Endometrial microvascular endothelial cells (primary cell): ENCODE data around the gene ZYX. TPM values are rescaled to one million over a fixed set of nuclear protein-coding genes. Genes with fewer than 3 reads are reported as not detected.

ENCODE experiments used
- in situ Hi-C: cut with HindIII; loops from 2 replicates; pipeline ENCODE4 v1.10.0; 2017; ENCODE audit warnings: low sequenced_read_pairs, low pct_unique_long_range_greater_than_20kb; ENCODE audit errors: inconsistent ontology term
- total RNA-seq: library from RNA; depleted of rRNA; stranded (reverse); fragments of >200 nt; gene quantifications from one replicate; pipeline ENCODE4 v1.2.3, GENCODE V29; 2015; ENCODE audit errors: inconsistent ontology term

Gene ZYX, protein sequence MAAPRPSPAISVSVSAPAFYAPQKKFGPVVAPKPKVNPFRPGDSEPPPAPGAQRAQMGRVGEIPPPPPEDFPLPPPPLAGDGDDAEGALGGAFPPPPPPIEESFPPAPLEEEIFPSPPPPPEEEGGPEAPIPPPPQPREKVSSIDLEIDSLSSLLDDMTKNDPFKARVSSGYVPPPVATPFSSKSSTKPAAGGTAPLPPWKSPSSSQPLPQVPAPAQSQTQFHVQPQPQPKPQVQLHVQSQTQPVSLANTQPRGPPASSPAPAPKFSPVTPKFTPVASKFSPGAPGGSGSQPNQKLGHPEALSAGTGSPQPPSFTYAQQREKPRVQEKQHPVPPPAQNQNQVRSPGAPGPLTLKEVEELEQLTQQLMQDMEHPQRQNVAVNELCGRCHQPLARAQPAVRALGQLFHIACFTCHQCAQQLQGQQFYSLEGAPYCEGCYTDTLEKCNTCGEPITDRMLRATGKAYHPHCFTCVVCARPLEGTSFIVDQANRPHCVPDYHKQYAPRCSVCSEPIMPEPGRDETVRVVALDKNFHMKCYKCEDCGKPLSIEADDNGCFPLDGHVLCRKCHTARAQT
- total RNA-seq: 485 TPM

DNA sequence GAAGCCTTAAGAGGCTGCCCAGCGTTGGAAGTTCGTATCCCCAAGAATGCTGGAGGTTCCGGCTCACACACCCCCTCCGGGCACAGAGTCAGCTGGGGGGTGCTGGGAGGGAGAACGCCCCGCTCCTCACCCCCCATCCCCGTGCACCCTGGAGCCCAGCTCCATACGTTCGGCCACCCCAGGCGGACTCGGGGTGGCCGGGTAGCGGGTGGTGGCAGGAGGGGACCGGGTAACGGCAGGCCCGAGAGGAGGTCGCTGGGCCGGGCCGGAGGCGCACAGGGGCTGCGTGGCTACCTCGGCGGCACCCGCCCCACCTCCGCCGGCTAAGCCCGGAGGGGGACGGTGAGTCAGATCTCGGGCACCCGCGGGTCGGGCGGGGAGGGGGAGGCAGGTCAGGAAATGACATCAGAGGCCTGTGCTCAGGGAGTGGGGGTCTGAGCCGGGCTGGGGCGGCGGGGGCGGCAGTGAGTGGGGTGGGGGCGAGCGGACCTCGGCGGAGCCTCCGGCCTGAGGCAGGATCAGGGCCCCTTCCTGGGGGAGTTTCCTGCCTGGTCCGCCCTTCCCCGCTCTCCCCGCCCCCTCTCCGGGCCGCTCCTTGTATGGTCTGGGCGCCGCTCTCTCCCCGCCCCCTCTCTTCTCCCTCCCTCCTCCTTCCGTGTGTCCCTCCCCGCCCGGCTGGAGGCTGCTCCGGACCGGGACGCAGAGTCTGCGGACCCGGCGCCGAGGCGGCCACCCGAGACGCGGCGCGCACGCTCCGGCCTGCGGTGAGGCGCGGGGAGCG, at the start of gene ZYX:
ZYX (plus strand) TSS at position 700 of the 781 bp plus-strand sequence. CDS start 227 bp downstream, outside the sequence.
- in situ Hi-C loops: no loop called here

DNA sequence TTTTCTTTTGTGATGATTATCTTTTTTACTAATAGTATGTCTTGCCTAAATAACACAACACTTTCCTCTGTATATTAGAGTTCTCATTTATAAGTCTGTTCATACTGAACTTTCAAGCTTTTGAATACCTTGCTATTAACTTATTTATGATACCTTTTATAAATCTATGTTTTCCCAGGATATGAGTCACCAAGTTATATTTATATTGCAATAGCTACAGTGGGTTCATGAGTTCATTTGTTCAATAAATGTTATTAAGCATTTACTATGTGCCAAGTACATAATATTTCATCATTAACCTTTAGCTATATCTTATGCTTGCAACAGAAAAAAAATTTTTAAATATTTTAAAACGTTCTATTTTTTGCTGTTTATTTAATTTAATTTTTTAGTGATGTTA, 46.9 kb upstream of the ZYX start:
- in situ Hi-C loops: loop anchor here (25.0 kb wide), 1 partner anchor 97 kb away; no protein-coding TSS in a partner anchor

DNA sequence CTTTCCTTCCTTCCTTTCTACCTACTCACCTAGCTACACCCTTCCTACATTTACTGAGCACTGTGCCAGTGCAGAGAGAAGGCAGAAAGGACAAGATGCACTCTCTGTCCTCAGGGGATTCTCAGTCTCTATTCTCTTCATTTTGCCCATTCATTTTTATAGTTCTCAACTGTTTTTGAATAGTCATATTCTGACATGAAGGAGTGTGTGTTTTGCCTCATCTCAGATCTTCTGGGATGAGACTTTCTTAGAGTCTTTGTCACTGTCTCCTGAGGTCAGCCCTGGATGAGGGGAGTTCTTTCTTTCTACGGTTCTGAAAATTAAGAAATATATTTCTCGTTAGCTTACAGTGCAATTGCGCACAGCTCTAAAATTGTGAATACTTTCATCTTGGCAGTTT, 43.9 kb upstream of the ZYX start:
- in situ Hi-C loops: loop anchor here (25.0 kb wide), 1 partner anchor 100 kb away; no protein-coding TSS in a partner anchor

DNA sequence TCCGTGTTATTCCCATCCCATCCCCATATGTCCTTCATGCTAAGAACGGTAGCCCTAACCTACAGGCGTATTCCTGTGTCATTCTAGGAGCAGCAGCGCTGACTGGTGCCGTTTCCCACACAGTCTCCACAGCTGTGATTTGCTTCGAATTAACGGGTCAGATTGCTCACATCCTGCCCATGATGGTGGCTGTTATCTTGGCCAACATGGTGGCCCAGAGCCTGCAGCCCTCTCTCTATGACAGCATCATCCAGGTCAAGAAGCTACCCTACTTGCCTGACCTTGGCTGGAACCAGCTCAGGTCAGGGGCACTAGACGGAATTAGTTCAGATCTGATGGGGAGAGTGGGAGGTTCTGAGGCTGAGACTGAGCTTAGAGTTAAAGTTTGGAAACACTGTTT, 39.3 kb upstream of the ZYX start:
- in situ Hi-C loops: loop anchor here (25.0 kb wide), 1 partner anchor 105 kb away; no protein-coding TSS in a partner anchor

DNA sequence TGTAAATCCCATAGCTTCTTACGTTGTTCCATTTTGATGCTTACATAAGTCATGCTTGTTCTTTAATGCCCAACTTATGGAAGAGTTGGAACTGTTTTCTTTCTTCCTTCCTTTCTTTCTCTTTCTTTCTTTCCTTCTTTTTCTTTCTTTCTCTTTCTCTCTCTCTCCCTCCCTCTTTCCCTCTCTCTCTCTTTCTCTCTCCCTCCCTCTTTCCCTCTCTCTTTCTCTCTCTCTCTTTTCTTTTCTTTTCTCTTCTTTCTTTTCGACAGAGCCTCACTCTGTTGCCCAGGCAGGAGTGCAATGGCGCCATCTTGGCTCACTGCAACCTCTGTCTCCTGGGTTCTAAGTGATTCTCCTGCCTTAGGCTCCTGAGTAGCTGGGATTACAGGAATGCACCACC, 37.5 kb upstream of the ZYX start:
- in situ Hi-C loops: loop anchor here (25.0 kb wide), 1 partner anchor 106 kb away; no protein-coding TSS in a partner anchor

DNA sequence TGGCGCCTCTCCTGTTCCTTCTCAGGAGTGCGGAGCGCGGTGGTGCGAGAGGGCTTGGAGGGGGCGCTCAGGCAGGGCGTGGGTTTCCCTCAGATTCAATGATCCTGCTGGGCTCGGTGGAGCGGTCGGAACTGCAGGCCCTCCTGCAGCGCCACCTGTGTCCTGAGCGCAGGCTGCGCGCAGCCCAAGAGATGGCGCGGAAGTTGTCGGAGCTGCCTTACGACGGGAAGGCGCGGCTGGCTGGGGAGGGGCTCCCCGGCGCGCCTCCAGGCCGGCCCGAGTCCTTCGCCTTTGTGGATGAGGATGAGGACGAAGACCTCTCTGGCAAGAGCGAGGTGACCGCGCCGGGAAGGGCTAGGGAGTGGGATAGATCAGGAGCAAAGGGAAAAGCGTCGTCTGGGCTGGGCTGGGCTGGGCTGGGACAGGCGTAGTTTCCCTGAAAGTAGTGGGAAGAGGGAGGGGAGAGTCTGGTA, 35.7 kb upstream of the ZYX start:
- in situ Hi-C loops: loop anchor here (25.0 kb wide), 1 partner anchor 108 kb away; no protein-coding TSS in a partner anchor

DNA sequence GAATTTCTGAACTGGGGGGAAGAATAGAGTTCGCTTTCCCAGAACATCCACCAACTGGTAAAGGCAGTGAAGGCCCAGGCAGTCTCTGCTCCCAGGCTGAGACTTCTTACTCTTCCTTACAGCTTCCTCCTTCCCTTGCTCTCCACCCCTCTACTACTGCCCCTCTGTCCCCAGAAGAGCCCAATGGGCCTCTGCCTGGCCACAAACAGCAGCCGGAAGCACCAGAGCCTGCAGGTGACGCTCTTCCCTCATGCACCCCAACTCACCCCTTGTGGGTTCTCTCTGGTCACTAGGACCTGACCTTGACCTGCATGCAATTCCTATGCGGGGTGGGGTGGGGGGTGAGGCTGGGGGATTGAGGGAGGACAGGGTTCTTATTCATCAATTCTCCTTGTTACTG, 35.1 kb upstream of the ZYX start:
- in situ Hi-C loops: loop anchor here (25.0 kb wide), 1 partner anchor 109 kb away; no protein-coding TSS in a partner anchor

DNA sequence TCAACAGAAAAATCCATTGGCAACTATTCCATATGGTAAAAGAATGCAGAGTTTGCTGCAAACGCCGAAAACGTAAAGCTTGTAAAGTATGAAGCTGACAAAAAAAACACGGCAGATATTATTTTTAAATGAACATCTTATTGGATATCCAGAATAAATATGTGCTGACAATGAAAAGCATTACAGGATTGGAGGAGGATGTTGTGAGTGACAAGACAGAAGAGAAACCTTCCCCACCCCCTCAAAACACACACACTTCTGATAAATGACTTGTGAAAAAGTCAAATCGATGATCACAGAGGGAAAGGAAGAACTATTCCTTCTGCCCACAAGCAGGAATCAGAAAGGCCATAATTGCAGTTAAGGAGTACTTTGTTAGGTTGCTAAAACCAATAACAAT, 33.2 kb upstream of the ZYX start:
- in situ Hi-C loops: loop anchor here (25.0 kb wide), 1 partner anchor 111 kb away; no protein-coding TSS in a partner anchor

DNA sequence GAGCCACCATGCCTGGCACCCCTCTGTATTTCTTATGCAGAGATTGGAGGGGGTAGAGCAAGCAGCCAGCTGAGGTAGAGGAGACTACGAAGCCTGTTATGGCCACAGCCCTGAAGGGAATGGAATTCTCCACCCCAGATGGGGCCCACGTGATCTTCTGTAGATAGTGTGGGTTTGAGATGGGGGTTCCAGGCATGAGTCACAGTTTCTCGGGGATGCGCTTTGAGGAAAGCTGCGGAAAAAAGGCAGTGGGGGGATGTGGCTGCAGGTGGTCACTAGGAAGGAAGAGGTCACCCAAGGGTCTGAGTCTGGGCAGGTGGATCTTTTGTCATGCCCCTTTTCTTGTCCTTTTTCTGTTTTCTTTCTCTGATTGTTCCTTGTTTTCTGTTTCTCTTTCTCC, 30.1 kb upstream of the ZYX start:
- in situ Hi-C loops: no loop called here

DNA sequence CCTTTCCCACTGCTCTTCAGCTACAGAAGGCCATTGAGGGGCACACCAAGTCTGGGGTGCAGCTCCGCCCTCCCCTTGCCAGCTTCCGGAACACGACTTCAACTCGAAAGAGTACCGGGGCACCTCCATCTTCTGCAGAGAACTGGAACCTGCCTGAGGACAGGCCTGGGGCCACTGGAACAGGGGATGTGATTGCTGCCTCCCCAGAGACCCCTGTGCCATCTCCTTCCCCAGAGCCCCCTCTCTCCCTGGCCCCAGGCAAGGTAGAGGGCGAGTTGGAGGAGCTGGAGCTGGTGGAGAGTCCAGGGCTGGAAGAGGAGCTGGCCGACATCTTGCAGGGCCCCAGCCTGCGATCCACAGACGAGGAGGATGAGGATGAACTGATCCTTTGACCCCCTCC, 29.6 kb upstream of the ZYX start:
- in situ Hi-C loops: no loop called here

DNA sequence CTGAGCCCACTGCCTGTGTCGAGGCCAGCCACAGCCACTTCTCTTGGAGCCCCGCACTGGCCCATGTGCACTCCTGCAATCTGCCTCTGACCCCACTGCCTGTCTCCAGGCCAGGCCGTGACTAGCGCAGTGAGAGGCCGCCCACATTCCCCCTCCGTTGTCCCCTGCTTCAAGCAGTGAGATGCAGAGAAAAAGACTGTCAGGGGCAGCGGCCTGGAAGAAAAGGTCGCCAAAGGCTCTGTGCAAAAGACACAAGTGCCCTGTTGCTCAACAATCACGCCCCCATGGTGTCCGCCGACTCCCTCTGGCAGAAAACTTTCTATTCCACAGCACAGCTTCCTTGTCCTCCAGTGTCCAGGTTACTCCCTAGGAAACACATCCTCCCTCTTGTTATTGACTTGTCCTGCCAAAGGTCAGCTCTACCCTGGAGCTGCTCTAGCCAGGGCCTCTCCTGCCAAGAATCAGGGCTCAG, 28.6 kb upstream of the ZYX start:
- in situ Hi-C loops: no loop called here

DNA sequence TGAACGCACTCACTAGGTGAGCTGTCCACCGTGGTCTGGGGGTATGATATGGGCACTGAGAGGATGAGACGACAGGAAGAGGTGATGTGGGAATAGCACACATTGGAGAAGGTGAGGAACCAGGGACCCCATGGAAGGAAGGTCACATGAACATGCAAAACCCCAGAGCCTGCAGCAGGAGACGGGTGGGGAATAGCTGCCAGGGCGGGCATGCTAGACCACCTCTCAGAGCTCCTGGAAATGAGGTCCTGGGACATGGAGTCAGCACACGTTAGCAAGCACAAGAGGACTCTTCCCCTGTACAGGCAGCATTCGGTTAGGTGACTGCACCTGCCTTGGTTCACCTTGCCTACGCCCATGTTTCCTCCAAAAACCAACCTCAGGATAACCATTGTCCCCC, 26.8 kb upstream of the ZYX start:
- in situ Hi-C loops: no loop called here

DNA sequence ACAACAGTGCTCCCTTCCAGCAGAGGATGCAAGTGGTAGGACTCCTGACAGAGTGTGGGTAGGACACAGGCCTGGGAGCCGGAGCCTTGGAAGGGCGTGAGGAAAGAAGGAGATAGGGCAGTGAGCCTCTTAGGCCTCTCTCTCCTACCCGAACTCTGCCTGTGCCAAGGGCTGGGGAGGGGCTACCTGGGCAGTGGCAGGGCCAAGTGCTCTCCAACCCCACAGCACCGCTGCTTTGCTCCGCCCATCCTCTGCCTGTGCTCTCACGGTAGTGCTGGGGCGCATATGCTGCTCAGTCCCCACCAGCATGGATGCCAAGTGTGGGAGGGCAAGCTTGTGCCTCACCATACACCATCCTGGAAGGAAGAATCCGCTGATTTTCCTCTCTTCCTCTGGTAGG, 26.2 kb upstream of the ZYX start:
- in situ Hi-C loops: no loop called here

DNA sequence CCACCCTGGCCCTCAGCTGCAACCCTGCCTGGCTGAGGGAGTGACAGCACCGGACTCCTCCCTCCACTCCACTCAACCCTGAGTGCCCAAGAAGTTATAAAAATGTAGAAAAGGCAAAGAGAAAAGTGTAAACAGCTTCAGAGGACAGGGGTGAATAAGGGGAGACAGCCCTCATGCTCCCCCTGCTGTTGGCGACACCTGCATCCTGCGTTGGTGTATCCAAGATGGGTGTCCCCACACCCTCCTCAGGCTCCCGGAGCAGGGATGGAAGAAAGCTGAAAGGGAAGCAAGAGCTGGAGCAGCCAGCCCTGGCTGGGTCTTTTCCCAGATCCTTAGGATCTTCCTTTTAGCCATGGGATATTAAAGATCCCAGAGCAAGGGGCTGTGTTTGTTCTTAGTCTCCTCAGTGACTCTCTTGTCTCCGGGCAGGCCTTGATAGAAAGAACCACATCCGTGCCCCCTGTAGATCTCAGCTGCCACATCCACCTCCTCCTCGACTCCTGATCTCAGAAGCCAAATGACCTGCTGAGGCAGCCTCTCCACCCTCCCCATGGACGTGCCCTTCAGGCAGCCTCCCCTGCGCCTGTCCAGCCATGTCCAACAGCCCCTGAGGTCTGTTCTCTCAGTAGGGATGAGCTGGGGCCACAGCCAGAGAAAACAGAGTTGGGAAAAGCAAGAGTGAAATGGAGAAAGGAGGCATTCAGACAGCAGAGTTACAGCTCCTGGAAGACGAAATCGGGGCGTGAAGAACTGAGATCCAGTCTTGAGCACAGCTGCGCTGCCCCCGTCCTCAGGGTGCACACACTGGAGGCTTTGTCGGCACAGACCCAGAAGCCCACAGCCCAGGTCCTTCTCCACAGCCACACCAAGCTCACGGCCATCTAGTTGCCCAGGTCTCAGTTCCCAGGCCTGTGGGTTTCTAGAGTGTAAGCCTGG, 25.4 kb upstream of the ZYX start:
- in situ Hi-C loops: no loop called here

DNA sequence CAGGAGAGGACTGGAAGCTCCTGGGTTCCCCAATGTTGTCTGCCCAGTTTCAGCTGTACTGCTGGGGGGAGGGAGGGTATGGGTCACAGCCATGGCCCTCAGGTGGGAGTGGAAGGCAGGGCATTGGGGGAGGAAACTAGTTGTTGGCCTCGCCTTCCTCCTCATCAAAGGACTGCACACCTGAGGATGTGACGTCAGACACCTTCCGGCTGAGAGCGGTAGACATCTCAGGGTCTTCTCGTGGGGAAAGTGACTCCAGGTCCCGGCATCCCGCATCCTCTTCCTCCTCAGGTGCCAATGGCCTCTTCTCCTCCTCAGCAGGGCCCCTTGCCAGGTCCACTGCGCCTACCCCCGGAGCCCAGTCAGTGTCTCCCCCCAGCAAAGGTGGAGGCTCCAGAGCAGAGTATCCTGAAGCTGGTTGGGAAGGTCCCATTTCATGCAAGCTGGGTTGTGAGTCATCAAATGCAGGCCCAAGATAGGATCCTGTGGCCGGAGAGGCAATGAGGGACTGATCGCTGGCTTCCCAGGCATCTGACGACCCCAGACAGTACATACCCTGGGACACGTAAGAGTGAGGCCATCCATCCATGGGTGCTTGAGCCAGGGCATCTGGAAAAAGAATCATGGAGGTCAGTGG, 24.6 kb upstream of the ZYX start:
- in situ Hi-C loops: no loop called here

DNA sequence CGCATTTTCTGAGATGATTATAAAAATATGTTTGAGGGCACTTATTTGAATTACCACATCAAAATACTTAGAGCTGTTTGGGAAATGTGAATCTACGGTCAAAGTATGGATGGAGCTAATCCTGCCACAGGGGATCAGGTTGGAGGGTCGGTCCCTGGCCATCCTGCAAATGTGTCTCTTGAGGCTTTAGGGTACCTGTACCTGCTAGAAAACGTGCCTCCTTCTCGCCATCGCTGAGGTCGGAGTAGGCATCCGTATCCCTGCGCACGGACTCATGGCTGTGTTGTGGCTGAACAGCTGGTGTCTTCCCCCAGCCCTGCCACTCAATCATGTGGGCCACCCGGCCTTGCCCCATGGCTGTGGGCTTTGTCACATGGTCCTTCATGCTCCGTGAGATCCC, 22.5 kb upstream of the ZYX start:
- in situ Hi-C loops: no loop called here

DNA sequence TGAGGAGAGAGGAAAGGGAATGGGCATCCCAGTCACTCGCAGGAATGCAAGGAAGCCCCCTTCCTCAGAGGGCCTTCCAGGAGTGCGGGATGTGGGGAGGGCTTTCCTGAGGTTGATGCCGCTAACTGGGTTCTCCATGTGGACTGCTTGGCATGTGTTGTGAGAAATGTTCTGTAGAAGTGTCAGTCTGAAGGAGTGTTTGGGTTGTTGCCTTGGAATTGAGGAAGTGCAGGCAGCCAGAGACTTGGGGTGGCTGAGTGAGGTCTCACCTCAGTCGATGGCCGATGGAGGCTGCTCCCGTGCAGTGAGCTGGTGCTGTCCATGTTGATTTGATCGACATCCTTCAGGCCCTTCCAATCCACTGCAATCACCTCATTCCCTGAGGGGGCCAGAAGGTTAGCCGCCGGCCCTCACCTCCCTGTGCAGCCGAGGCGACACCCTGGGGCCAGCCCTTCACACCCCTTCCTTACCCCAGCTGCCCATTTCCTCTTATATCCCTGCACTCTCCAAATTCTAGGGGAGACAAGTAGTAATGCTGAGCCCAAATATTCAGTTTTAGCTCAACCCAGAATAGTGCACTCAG, 21.3 kb upstream of the ZYX start:
- in situ Hi-C loops: no loop called here
